ENCODE measurements around the gene IGDCC3. TPM values are rescaled to one million over a fixed set of nuclear protein-coding genes. Genes with fewer than 3 reads are reported as not detected.

Gene IGDCC3
- total RNA-seq, 4 donors from 2014 or later: not detected

DNA sequence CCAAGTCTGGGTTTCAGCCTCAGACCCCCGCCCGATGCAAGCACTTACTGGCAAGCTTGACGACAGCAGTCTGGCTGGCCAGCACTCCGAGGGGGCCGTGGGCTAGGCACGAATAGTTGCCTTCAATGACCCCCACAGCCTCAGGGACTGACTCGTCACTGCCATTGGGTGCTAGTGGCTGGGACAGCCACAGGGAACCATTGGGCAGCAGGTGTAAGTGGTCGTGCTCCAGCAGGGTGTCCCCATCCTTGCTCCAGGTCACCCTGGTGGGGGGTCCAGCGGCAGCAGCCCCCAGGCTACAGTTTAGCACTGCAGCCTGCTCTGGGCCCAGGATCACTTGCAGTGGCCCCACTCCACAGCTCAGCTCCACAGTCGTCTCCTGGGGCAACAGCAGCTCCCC is 33.2 kb upstream of the IGDCC3 start:
- Histone ChIP-seq H3K9me3 (no peaks in the 10 kb centered on the region), H3K27ac (no peak overlapping the region), H3K36me3 (no peaks in the 10 kb centered on the region), H3K4me1 (no peaks in the 10 kb centered on the region), H3K4me3 (no peak overlapping the region), H3K27me3 (no peaks in the 10 kb centered on the region)
- TF ChIP-seq EP300 (IDR thresholded peaks at IDR 0.05): no peak
- TF ChIP-seq, protein P1, sequence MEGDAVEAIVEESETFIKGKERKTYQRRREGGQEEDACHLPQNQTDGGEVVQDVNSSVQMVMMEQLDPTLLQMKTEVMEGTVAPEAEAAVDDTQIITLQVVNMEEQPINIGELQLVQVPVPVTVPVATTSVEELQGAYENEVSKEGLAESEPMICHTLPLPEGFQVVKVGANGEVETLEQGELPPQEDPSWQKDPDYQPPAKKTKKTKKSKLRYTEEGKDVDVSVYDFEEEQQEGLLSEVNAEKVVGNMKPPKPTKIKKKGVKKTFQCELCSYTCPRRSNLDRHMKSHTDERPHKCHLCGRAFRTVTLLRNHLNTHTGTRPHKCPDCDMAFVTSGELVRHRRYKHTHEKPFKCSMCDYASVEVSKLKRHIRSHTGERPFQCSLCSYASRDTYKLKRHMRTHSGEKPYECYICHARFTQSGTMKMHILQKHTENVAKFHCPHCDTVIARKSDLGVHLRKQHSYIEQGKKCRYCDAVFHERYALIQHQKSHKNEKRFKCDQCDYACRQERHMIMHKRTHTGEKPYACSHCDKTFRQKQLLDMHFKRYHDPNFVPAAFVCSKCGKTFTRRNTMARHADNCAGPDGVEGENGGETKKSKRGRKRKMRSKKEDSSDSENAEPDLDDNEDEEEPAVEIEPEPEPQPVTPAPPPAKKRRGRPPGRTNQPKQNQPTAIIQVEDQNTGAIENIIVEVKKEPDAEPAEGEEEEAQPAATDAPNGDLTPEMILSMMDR (IDR thresholded peaks at IDR 0.05): no peak
- no peak for TF ChIP-seq POLR2AphosphoS5 (IDR thresholded peaks at IDR 0.05)
- TF ChIP-seq POLR2A (IDR thresholded peaks at IDR 0.05): no peak
- 96% methylated on average over 6 of the region's 10 CpGs for WGBS
- no peak for DNase-seq (ENCODE audit: low spot score in 2 of 2)

DNA sequence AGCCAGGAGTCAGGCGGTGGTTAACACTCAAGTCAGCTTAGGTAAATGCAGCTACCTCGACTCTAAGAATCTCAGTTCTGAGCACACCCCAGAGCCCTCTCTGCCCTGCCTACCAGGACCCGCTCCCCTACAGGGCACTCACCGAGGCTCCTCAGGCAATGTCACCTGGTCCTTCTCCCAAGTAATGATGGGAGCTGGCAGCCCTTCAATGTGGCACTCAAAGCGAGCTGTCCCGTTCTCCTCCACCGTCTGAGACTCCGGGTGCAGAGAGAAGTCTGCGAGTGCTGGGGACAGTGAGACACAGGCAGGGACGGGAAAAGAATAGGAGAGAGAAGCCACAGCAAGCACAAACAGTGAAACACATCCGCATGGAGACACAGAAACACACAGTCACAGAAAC is 32.2 kb upstream of the IGDCC3 start:
- Histone ChIP-seq H3K4me3 (no peak overlapping the region), H3K36me3 (no peaks in the 10 kb centered on the region), H3K27ac (no peak overlapping the region), H3K4me1 (no peaks in the 10 kb centered on the region), H3K9me3 (no peaks in the 10 kb centered on the region), H3K27me3 (no peaks in the 10 kb centered on the region)
- TF ChIP-seq POLR2AphosphoS5 (IDR thresholded peaks at IDR 0.05) (no peak), POLR2A (IDR thresholded peaks at IDR 0.05) (no peak), EP300 (IDR thresholded peaks at IDR 0.05) (no peak)
- TF ChIP-seq, protein P1 (IDR thresholded peaks at IDR 0.05): no peak
- 78% methylated on average over 11 of the region's 11 CpGs for WGBS
- DNase-seq (ENCODE audit: low spot score in 2 of 2): no peak

DNA sequence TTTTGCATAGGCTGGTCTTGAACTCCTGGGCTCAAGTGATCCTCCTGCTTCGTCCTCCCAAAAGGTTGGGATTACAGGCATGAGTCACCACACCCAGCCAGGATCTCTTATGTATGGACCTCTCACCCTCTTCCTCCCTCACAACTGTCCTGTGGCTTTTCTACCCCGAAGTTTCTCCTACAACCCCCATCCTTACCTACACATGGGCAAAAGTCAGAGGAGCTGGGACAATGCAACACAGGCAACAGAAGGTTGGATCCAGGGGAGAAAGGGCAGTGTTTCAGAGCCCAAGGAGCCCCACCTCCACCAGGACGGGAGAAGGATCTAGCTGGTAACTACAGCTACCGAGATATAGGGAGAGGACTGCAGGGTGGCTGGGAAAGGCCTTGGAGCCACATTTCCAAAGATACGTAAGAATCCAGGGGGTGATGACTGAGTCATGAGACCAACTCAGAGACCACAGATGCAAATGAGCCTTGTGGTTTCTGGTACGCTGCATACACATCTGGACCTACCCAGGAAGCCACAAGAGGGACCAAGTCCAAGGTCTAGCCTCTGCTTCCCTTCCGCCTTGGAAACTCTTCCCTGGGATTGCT is 31.3 kb upstream of the IGDCC3 start:
- Histone ChIP-seq H3K4me1 (no peaks in the 10 kb centered on the region), H3K9me3 (no peaks in the 10 kb centered on the region), H3K36me3 (no peaks in the 10 kb centered on the region), H3K4me3 (no peak overlapping the region), H3K27ac (no peak overlapping the region), H3K27me3 (no peaks in the 10 kb centered on the region)
- WGBS: 71% methylated on average over 7 of the region's 7 CpGs
- no peak for DNase-seq (ENCODE audit: low spot score in 2 of 2)
- TF ChIP-seq, protein P1 (IDR thresholded peaks at IDR 0.05): no peak
- no peak for TF ChIP-seq POLR2A (IDR thresholded peaks at IDR 0.05)
- TF ChIP-seq EP300 (IDR thresholded peaks at IDR 0.05): no peak
- no peak for TF ChIP-seq POLR2AphosphoS5 (IDR thresholded peaks at IDR 0.05)

DNA sequence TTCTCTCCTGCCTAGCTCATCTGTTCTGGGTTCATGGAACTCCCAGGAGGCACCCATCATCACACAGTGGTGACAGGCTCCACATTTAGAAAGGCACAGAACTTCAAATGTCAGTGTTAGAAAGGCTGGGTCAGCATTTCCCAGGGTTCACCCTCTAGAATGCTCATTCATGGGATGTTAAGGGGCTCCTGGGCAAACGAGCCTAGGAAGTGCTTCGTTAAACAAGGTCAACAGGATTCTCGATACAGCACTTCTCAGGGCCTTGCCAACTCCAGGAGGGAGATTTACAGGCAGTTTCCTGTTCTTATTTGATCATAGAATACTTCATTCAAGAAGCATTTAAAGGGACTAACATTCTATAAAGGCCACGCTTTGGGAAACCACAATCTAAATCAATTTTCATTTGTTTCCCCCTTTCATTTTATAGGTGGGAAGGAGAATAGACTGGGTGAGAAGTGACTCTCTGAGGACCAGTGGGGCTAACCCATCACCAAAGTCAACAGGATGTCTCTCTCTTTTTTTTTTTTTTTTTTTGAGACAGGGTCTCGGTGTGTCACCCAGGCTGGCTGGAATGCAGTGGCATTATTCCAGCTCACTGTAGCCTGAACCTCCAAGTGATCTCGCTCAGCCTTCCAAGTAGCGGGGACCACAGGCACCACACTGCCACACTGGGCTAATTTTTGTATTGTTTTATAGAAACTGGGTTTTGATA is 30.7 kb upstream of the IGDCC3 start:
- no peak overlapping the region for H3K27ac ChIP-seq
- no peak for TF ChIP-seq POLR2A (IDR thresholded peaks at IDR 0.05)
- TF ChIP-seq POLR2AphosphoS5 (IDR thresholded peaks at IDR 0.05): no peak
- TF ChIP-seq, protein P1 (IDR thresholded peaks at IDR 0.05): no peak
- no peak for TF ChIP-seq EP300 (IDR thresholded peaks at IDR 0.05)
- WGBS: 69% methylated on average over 7 of the region's 7 CpGs

DNA sequence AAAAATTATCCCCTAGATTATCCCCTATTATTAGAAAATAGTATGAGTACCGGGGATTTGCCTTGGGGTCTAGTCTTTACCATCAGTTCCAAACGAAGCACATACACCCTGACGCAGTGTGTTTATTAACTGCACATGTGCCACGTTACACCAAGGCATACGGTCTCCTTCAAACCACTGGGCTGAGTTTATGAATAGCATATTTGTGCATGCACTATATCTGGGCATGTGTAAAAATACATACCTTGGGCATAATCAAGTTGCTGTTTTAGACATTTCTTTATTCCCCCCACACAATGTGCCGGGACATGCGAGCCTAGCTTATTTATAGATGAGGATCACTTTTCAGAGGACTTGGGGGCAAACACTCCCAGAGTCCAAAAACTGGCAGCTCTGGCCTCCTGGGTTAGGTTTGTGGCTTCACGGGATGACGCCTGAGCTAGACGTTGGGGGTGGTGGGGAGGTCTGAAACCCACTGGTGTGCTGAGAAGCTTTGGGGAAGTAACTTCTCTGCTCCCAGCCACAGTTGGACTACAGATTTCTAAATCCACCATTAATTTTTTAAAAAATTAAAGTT is 28.7 kb upstream of the IGDCC3 start:
- Histone ChIP-seq H3K4me1 (no peaks in the 10 kb centered on the region), H3K9me3 (no peaks in the 10 kb centered on the region), H3K27ac (no peak overlapping the region), H3K27me3 (no peaks in the 10 kb centered on the region), H3K36me3 (no peaks in the 10 kb centered on the region), H3K4me3 (no peak overlapping the region)
- no peak for DNase-seq (ENCODE audit: low spot score in 2 of 2)
- 66% methylated on average over 10 of the region's 10 CpGs for WGBS
- TF ChIP-seq EP300 (IDR thresholded peaks at IDR 0.05) (no peak), POLR2A (IDR thresholded peaks at IDR 0.05) (no peak), POLR2AphosphoS5 (IDR thresholded peaks at IDR 0.05) (no peak)
- TF ChIP-seq, protein P1 (IDR thresholded peaks at IDR 0.05): no peak

More for the DNA sequence above, 30.7 kb upstream of the IGDCC3 start:
- Histone ChIP-seq H3K9me3 (no peaks in the 10 kb centered on the region), H3K36me3 (no peaks in the 10 kb centered on the region), H3K4me1 (no peaks in the 10 kb centered on the region), H3K4me3 (no peak overlapping the region), H3K27me3 (no peaks in the 10 kb centered on the region)
- DNase-seq (ENCODE audit: low spot score in 2 of 2): no peak

Data from suprapubic skin (tissue), 4 donors.